Epithelial cell of proximal tubule (primary cell): ENCODE measurements around the gene PLXNA1. TPM values are rescaled to one million over a fixed set of nuclear protein-coding genes. Genes with fewer than 3 reads are reported as not detected.

ENCODE experiments used
- DNase-seq: peaks from one replicate; pipeline ENCODE4 v3.0.0-alpha.2; 2011; ENCODE audit warnings: low read depth
- H3K4me3 ChIP-seq: 2 replicates; pipeline ENCODE4 v1.5.1; 2011; ENCODE audit warnings: low read depth, mild to moderate bottlenecking, low read length
- CTCF ChIP-seq: conservative IDR thresholded peaks from 2 replicates; pipeline ENCODE4 v1.5.1; 2012; ENCODE audit warnings: low read depth, mild to moderate bottlenecking, low read length
- total RNA-seq: library from RNA; depleted of rRNA; stranded (reverse); fragments of >200 nt; gene quantifications from 2 replicates; pipeline ENCODE4 v1.2.3, GENCODE V29; 2015

PLXNA1 gene
- total RNA-seq, 1 donor from 2014 or later = 35.5 TPM

- no peak for TF ChIP-seq CTCF
- no peak for DNase-seq
- no peak overlapping the region for H3K4me3 ChIP-seq
Measured at GRCh38 chr3:127000761-127001160, 17.8 kb downstream of the PLXNA1 start.

GRCh38 chr3:127001486-127002194, 18.7 kb downstream of the PLXNA1 start:
- H3K4me3 ChIP-seq = peak overlapping the region; percentile 31
- DNase-seq = no peak
- TF ChIP-seq CTCF = no peak

- peak; percentile 61 for TF ChIP-seq CTCF
- peak overlapping the region; percentile 31 for H3K4me3 ChIP-seq
- no peak for DNase-seq
Measured at GRCh38 chr3:127002195-127003174, 19.6 kb downstream of the PLXNA1 start.

- DNase-seq = no peak
- H3K4me3 ChIP-seq = no peak overlapping the region
Measured at GRCh38 chr3:127003175-127003555, 20.2 kb downstream of the PLXNA1 start.

GRCh38 chr3:127003601-127004280, 20.8 kb downstream of the PLXNA1 start:
- DNase-seq = no peak
- TF ChIP-seq CTCF = no peak
- H3K4me3 ChIP-seq = no peak overlapping the region

More at GRCh38 chr3:127003175-127003555, 20.2 kb downstream of the PLXNA1 start:
- TF ChIP-seq CTCF = no peak

GRCh38 chr3:127004641-127005397, 21.9 kb downstream of the PLXNA1 start:
- no peak for DNase-seq
- no peak for TF ChIP-seq CTCF

More at GRCh38 chr3:127004641-127005397, 21.9 kb downstream of the PLXNA1 start:
- no peak overlapping the region for H3K4me3 ChIP-seq
